B cell (primary cell): ENCODE results near the gene ARHGAP22.

Source experiments
- CTCF ChIP-seq: fragments of 200-600 bp; IDR thresholded peaks from one replicate; pipeline ENCODE4 v1.8.0; 2022; ENCODE audit warnings: antibody characterized with exemption, mild to moderate bottlenecking
- EZH2 ChIP-seq: IDR thresholded peaks from 2 replicates; pipeline ENCODE4 v1.6.1; 2012; ENCODE audit warnings: borderline replicate concordance, low read depth, mild to moderate bottlenecking, moderate library complexity, low read length; ENCODE audit not compliant: insufficient read depth, poor library complexity, severe bottlenecking

GRCh38 chr10:48603421-48604038, 1.3 kb downstream of the ARHGAP22 start:
- TF ChIP-seq CTCF (no peak), EZH2 (no peak)
